Breast epithelium (tissue), 4 donors: ENCODE data around the gene FKBP1B. TPM values are rescaled to one million over a fixed set of nuclear protein-coding genes. Genes with fewer than 3 reads are reported as not detected.
"Not testable (repeated sequence)": the region's sequence is repeated elsewhere in the genome, so short reads cannot be mapped to it uniquely, and the experiment has no call there.

Experiments
- DNase-seq, 2 donors: peaks; one replicate each; pipeline ENCODE4 v3.0.0-alpha.2; 2019; ENCODE audit warnings: low spot score in 2 of 2
- H3K27ac ChIP-seq, 2 donors: fragments of 200-600 bp; sonication (generic) in 1 of 2; one replicate each; pipeline ENCODE4 v1.5.1; 2016 to 2019; ENCODE audit warnings: mild to moderate bottlenecking in 1 of 2
- H3K27me3 ChIP-seq, 2 donors: fragments of 200-600 bp; sonication (generic) in 1 of 2; one replicate each; pipeline versions ENCODE4 v1.5.1 to v1.6.0; 2017 to 2019; ENCODE audit warnings: control low read depth in 1 of 2, mild to moderate bottlenecking in 1 of 2
- H3K36me3 ChIP-seq: fragments of 200-600 bp; one replicate; pipeline ENCODE4 v1.5.1; 2019
- H3K4me1 ChIP-seq, 2 donors: fragments of 200-600 bp; sonication (generic); one replicate each; pipeline ENCODE4 v1.5.1; 2016 to 2019; ENCODE audit warnings: control low read depth in 1 of 2
- H3K4me3 ChIP-seq, 3 donors: fragments of 200-600 bp; sonication (generic); 1 replicate in 2 of 3; 2 replicates in 1 of 3; pipeline ENCODE4 v1.5.1; 2016 to 2019; ENCODE audit warnings: mild to moderate bottlenecking in 3 of 3, moderate library complexity in 2 of 3
- H3K9me3 ChIP-seq, 2 donors: fragments of 200-600 bp; sonication (generic) in 1 of 2; one replicate each; pipeline ENCODE4 v1.5.1; 2016 to 2019; ENCODE audit warnings: control low read depth in 1 of 2
- CTCF ChIP-seq, 3 donors: fragments of 450-650 bp; IDR thresholded peaks; one replicate each; pipeline ENCODE4 v1.5.1; 2016 to 2017; ENCODE audit warnings: antibody characterized with exemption in 3 of 3, mild to moderate bottlenecking in 3 of 3, moderate library complexity in 3 of 3
- POLR2A ChIP-seq: fragments of 450-650 bp; IDR thresholded peaks from one replicate; pipeline ENCODE4 v1.6.1; 2016; ENCODE audit warnings: antibody characterized with exemption, mild to moderate bottlenecking, moderate library complexity
- POLR2AphosphoS5 ChIP-seq, 3 donors: sonication (generic); formaldehyde crosslinking; IDR thresholded peaks; one replicate each; pipeline ENCODE4 v1.6.1; 2017; ENCODE audit warnings: antibody characterized with exemption in 3 of 3
- intact Hi-C: fragments of 100-400 bp; cut with DNase I; formaldehyde crosslinking; loops from one replicate; pipeline ENCODE4 v1.15.1; 2023; ENCODE audit warnings: low total_unique reads
- total RNA-seq, 3 donors: library from RNA; depleted of rRNA; stranded (reverse); fragments of >200 nt; gene quantifications; one replicate each; pipeline ENCODE4 v1.1.0, GENCODE V29; 2016

The FKBP1B gene
- total RNA-seq, 3 donors from 2014 or later = 3.2 to 11.0 (median 7.2) TPM

GRCh38 chr2:24106786-24107185, 57.2 kb downstream of the FKBP1B start:
- Histone ChIP-seq H3K27me3 (no peaks in the 10 kb centered on the region), H3K4me1 (no peaks in the 10 kb centered on the region), H3K4me3 (no peak overlapping the region), H3K9me3 (no peaks in the 10 kb centered on the region), H3K36me3 (no peaks in the 10 kb centered on the region), H3K27ac (no peak overlapping the region)
- intact Hi-C loops = no loop called here
- TF ChIP-seq POLR2A (no peak), CTCF (IDR thresholded peaks at IDR 0.05) (no peak)
- no peak for DNase-seq

DNA sequence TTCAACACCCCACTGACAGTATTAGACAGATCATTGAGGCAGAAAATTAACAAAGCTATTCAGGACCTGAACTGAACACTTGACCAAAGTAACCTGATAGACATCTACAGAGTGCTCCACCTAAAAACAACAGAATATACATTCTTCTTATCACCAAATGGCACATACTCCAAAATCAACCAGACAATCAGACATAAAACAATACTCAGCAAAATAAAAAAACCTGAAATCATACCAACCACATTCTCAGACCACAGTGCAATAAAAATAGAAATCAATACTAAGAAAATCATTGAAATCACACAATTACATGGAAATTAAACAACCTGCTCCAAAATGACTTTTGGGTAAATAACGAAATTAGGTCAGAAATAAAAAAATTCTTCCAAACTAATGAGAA, 57.8 kb downstream of the FKBP1B start:
- Histone ChIP-seq H3K4me1 (no peaks in the 10 kb centered on the region), H3K4me3 (no peak overlapping the region), H3K27me3 (no peaks in the 10 kb centered on the region), H3K9me3 (no peaks in the 10 kb centered on the region), H3K27ac (no peak overlapping the region), H3K36me3 (no peaks in the 10 kb centered on the region)
- DNase-seq = no peak
- intact Hi-C loops = no loop called here
- no peak for TF ChIP-seq POLR2AphosphoS5 (IDR thresholded peaks at IDR 0.05)
- TF ChIP-seq CTCF (IDR thresholded peaks at IDR 0.05) = no peak
- no peak for TF ChIP-seq POLR2A

DNA sequence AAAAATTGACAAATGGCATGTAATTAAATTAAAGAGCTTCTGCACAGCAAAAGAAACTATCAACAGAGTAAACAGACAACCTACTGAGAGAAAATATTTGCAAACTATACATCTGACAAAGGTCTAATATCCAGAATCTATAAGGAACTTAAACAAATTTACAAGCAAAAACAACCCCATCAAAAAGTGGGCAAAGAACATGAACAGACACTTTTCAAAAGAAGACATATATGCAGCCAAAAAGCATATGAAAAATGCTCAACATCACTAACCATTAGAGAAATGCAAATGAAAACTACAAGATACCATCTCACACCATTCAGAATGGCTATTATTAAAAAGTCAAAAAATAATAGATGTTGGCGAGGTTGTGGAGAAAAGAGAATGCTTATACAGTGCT, 59.9 kb downstream of the FKBP1B start:
- intact Hi-C loops, H3K27ac ChIP-seq, DNase-seq, H3K4me1 ChIP-seq, H3K4me3 ChIP-seq, H3K9me3 ChIP-seq, H3K36me3 ChIP-seq, H3K27me3 ChIP-seq: not testable (repeated sequence)

DNA sequence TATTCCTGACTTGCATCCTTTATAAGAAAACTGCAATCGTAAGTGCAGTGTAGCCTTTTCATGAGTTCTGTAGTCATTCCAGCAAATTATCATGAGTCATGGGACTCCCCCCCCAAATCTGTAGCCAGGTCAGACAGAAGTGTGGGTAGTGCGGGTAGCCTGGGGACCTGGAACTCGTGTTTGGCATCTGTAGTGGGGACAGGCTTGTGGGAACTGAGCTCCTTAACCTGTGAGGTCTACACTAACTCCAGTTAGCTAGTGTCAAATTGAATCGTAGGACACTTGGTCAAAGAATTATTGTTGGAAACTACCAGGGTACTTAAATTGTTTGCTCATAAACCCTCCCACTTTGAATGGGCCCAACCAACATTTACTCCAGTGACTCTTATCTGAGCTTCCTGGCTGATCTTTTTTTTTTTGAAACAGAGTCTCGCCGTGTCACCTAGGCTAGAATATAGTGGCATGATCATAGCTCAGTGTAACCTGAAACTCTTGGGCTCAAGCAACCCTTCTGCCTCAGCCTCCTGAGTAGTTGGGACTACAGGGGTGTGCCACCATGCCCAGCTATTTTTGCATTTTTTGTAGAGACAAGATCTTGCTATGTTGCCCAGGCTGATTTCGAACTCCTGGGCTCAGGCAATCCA, 61.2 kb downstream of the FKBP1B start:
- Histone ChIP-seq H3K4me1 (no peaks in the 10 kb centered on the region), H3K27me3 (no peaks in the 10 kb centered on the region), H3K9me3 (peaks cover 0 to 6% of the 10 kb centered on the region in 2 donors), H3K27ac (no peak overlapping the region), H3K4me3 (no peak overlapping the region), H3K36me3 (no peaks in the 10 kb centered on the region)
- DNase-seq = no peak
- TF ChIP-seq CTCF (IDR thresholded peaks at IDR 0.05) (no peak), POLR2A (no peak), POLR2AphosphoS5 (IDR thresholded peaks at IDR 0.05) (no peak)
- intact Hi-C loops = no loop called here

DNA sequence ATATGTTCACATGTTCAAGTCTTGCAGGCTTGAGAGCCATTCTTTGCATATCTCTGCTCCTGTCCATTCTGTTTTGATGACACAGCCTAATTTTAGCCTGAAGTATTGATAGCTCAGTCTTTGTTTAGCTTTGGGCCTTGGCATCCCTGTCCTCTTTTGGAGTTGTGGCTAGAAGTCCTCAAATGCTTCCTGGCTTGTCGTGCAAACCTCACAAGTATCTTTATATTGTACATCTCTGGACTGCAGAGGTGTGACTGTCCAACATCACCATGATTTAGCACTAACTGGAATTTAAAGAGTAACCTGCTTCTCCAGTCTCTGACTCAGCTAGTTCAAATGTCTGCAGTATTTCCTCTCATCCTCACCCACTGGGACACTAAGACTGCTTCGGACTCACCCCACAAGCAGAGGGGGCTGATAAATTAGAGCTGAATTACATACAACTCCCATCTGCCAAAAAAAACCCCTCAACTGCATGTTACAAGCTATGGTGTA, 61.9 kb downstream of the FKBP1B start:
- TF ChIP-seq POLR2A (no peak), POLR2AphosphoS5 (IDR thresholded peaks at IDR 0.05) (no peak)
- DNase-seq = no peak
- H3K9me3 ChIP-seq = peaks cover 0 to 6% of the 10 kb centered on the region in 2 donors
- H3K4me1 ChIP-seq = no peaks in the 10 kb centered on the region
- H3K27ac ChIP-seq = no peak overlapping the region
- intact Hi-C loops = no loop called here
- H3K4me3 ChIP-seq = no peak overlapping the region
- H3K36me3 ChIP-seq = no peaks in the 10 kb centered on the region
- H3K27me3 ChIP-seq = no peaks in the 10 kb centered on the region

Other genes with a start within 250 kb of the FKBP1B start
- gene ATAD2B, start 122.6 kb upstream of the FKBP1B start, total RNA-seq = 10 to 100 TPM; 22.6 to 48.1 (median 34.4) TPM
- gene UBXN2A, start 109.3 kb upstream of the FKBP1B start, total RNA-seq = 10 to 100 TPM; 13.0 to 22.0 (median 16.4) TPM
- not detected for gene MFSD2B, start 39.7 kb upstream of the FKBP1B start, total RNA-seq
- gene WDCP, start 2.4 kb upstream of the FKBP1B start, total RNA-seq = 1 to 10 TPM; 3.4 to 8.3 (median 7.2) TPM
- 100 to 1,000 TPM in 2 of 3 donors, 10 to 100 TPM in 1; 91.7 to 125 (median 110) TPM for gene SF3B6, start 26.6 kb downstream of the FKBP1B start, total RNA-seq
- gene TP53I3, start 35.1 kb downstream of the FKBP1B start, total RNA-seq = 10 to 100 TPM; 19.2 to 24.3 (median 19.6) TPM
- gene PFN4, start 73.6 kb downstream of the FKBP1B start, total RNA-seq = under 1 TPM in 2 of 3 donors, not detected in 1; 0.44 to 0.96 TPM
- 10 to 100 TPM; 23.7 to 46.2 (median 30.9) TPM for gene FAM228B, start 73.7 kb downstream of the FKBP1B start, total RNA-seq
- 1 to 10 TPM in 1 of 3 donors, under 1 TPM in 2; 0.66 to 2.6 (median 0.88) TPM for gene FAM228A, start 125.3 kb downstream of the FKBP1B start, total RNA-seq